NT2/D1 (cell line): ENCODE data around the gene S1PR4.

ENCODE experiments used
- SUZ12 ChIP-seq: IDR thresholded peaks from 2 replicates; pipeline ENCODE4 v1.6.1; 2011; ENCODE audit not compliant: insufficient read length, insufficient read depth; ENCODE audit errors: extremely low read depth
- YY1 ChIP-seq: IDR thresholded peaks from 2 replicates; pipeline ENCODE4 v1.6.1; 2011; ENCODE audit not compliant: insufficient read length, insufficient read depth
- ZNF274 ChIP-seq: IDR thresholded peaks from 2 replicates; pipeline ENCODE4 v1.6.1; 2011; ENCODE audit warnings: mild to moderate bottlenecking, low read depth, low read length

DNA sequence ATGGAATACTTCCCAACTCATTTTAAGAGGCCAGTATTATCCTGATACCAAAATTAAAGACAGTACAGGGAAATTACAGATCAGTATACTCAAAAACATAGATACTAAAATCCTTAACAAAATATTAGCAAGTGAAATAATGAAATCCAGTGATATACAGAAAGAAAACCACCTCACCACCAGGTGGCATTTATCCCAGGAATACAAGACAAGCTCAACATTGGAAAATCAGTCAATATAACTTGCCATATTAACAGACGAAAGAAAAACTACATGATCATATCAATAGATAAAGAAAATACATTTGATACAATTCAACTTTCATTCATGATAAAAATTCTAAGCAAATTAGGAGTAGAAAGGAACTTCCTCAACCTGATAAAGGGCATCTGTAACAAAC lies 49.5 kb upstream of the S1PR4 start:
- TF ChIP-seq YY1: no peak
- TF ChIP-seq ZNF274: no peak
- TF ChIP-seq SUZ12: no peak
